Caco-2 (cell line): Measurements from ENCODE around the gene RAE1. TPM values are rescaled to one million over a fixed set of nuclear protein-coding genes. Genes with fewer than 3 reads are reported as not detected.

Experiments used
- BruUV-seq: library from RNA; stranded (reverse); fragments of 400-500 nt; replicated peaks from 2 replicates; lab custom pipeline; 2021; lab: Mats Ljungman, UMichigan
- CTCF ChIA-PET: fragments of 300-600 bp; sonication (Branson Sonifier 250); formaldehyde crosslinking; loops from one replicate; lab custom pipeline; 2022; ENCODE audit warnings: antibody characterized with exemption; lab: Charles Lee
- POLR2A ChIA-PET: fragments of 300-600 bp; sonication (Branson Sonifier 250); formaldehyde crosslinking; loops from one replicate; lab custom pipeline; 2022; ENCODE audit warnings: antibody characterized with exemption; lab: Charles Lee
- DNase-seq, 2 experiments: peaks; one replicate each; pipeline versions ENCODE4 v3.0.0 to v3.0.0-alpha.2; 2020 to 2022
- H3K27me3 ChIP-seq: replicated peaks from 2 replicates; pipeline ENCODE4 v1.6.0; 2011; ENCODE audit warnings: low read length; ENCODE audit not compliant: control insufficient read depth, insufficient read depth
- H3K36me3 ChIP-seq: 2 replicates; pipeline ENCODE4 v1.5.1; 2011; ENCODE audit warnings: low read length; ENCODE audit not compliant: control insufficient read depth, insufficient read depth
- H3K4me1 ChIP-seq: fragments of 250-450 bp; sonication (Bioruptor Pico); 2 replicates; pipeline ENCODE4 v1.5.1; 2020; ENCODE audit warnings: mild to moderate bottlenecking
- H3K4me3 ChIP-seq: 2 replicates; pipeline ENCODE4 v1.5.1; 2011; ENCODE audit warnings: low read depth, mild to moderate bottlenecking, control low read depth, low read length
- H3K9me3 ChIP-seq: fragments of 250-450 bp; sonication (Bioruptor Pico); 2 replicates; pipeline ENCODE4 v1.5.1; 2020; ENCODE audit warnings: mild to moderate bottlenecking, moderate library complexity
- H3K27ac Mint-ChIP-seq: one replicate; pipeline ENCODE4 v1.8.0; 2022; ENCODE audit warnings: mixed read lengths; ENCODE audit not compliant: unreplicated experiment
- H3K27me3 Mint-ChIP-seq: one replicate; pipeline ENCODE4 v1.8.0; 2022; ENCODE audit warnings: mixed read lengths; ENCODE audit not compliant: insufficient read depth, unreplicated experiment
- H3K36me3 Mint-ChIP-seq: one replicate; pipeline ENCODE4 v1.8.0; 2022; ENCODE audit warnings: mild to moderate bottlenecking, mixed read lengths; ENCODE audit not compliant: insufficient read depth, unreplicated experiment
- H3K4me1 Mint-ChIP-seq: one replicate; pipeline ENCODE4 v1.8.0; 2022; ENCODE audit warnings: low read depth, mixed read lengths; ENCODE audit not compliant: unreplicated experiment
- H3K4me3 Mint-ChIP-seq: one replicate; pipeline ENCODE4 v1.8.0; 2022; ENCODE audit warnings: mild to moderate bottlenecking, moderate library complexity, mixed read lengths; ENCODE audit not compliant: unreplicated experiment
- H3K9me3 Mint-ChIP-seq: one replicate; pipeline ENCODE4 v1.8.0; 2022; ENCODE audit warnings: mixed read lengths; ENCODE audit not compliant: unreplicated experiment
- intact Hi-C: fragments of 100-400 bp; cut with micrococcal nuclease; formaldehyde crosslinking; loops from one replicate; pipeline ENCODE4 v1.10.0; 2022; ENCODE audit not compliant: unreplicated experiment
- total RNA-seq: library from RNA; stranded (reverse); gene quantifications from 2 replicates; pipeline ENCODE4 v1.2.3, GENCODE V29; 2022
- TF ChIP-seq, protein P1 (sequence below), 2 experiments: fragments of 200-600 bp in 1 of 2; IDR thresholded peaks; 1 replicate in 1 of 2; 2 replicates in 1 of 2; pipeline versions ENCODE4 v1.5.1 to v1.8.0; 2011 to 2022; ENCODE audit warnings: antibody characterized with exemption in 1 of 2, control low read depth in 1 of 2, inconsistent platforms in 1 of 2, low read depth in 1 of 2, low read length in 1 of 2, mild to moderate bottlenecking in 1 of 2, moderate library complexity in 1 of 2; ENCODE audit not compliant: insufficient read depth in 1 of 2, severe bottlenecking in 1 of 2, unreplicated experiment in 1 of 2

RAE1 gene
- total RNA-seq, 1 experiment from 2014 or later: 133 TPM

DNA sequence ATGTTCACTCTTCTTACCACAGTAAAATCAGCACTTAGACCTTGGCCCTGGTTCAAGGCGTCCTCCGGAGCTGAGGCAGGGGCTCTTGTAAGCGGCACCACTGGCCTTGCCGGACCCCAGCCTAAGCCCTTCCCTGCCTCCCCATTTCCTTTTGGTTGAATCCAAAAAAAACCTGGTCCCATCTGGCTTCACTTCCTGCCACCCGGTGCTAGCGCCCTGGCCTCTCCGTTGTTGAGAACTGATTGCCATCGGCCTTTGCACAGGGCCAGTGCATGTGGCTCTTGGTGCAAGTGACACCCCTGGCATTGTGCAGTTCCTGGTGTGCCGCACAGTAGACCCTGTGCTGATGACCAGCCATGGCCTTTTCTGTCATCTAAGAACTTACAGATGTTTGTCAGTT is 21.1 kb downstream of the RAE1 start:
- BruUV-seq: no TSS peak
- Histone ChIP-seq H3K9me3 (no peaks in the 10 kb centered on the region), H3K4me1 (no peaks in the 10 kb centered on the region), H3K4me3 (no peak overlapping the region), H3K36me3 (peaks cover 15% of the 10 kb centered on the region), H3K27me3 (no peaks in the 10 kb centered on the region)
- Mint-ChIP-seq H3K9me3 (no peaks in the 10 kb centered on the region), H3K36me3 (peaks cover 99% of the 10 kb centered on the region), H3K4me3 (no peak overlapping the region), H3K27ac (no peak overlapping the region), H3K27me3 (no peaks in the 10 kb centered on the region), H3K4me1 (no peaks in the 10 kb centered on the region)
- POLR2A ChIA-PET: no interaction called here
- intact Hi-C loops: no loop called here
- CTCF ChIA-PET: no interaction called here
- no peak for DNase-seq
- TF ChIP-seq, protein P1, sequence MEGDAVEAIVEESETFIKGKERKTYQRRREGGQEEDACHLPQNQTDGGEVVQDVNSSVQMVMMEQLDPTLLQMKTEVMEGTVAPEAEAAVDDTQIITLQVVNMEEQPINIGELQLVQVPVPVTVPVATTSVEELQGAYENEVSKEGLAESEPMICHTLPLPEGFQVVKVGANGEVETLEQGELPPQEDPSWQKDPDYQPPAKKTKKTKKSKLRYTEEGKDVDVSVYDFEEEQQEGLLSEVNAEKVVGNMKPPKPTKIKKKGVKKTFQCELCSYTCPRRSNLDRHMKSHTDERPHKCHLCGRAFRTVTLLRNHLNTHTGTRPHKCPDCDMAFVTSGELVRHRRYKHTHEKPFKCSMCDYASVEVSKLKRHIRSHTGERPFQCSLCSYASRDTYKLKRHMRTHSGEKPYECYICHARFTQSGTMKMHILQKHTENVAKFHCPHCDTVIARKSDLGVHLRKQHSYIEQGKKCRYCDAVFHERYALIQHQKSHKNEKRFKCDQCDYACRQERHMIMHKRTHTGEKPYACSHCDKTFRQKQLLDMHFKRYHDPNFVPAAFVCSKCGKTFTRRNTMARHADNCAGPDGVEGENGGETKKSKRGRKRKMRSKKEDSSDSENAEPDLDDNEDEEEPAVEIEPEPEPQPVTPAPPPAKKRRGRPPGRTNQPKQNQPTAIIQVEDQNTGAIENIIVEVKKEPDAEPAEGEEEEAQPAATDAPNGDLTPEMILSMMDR (IDR thresholded peaks at IDR 0.05; ENCODE audit: insufficient read depth in 1 of 2, low read depth in 1 of 2, low read length in 1 of 2, severe bottlenecking in 1 of 2, unreplicated experiment in 1 of 2): no peak

- Mint-ChIP-seq H3K27ac (no peak overlapping the region), H3K4me1 (no peaks in the 10 kb centered on the region), H3K4me3 (no peak overlapping the region), H3K27me3 (no peaks in the 10 kb centered on the region), H3K36me3 (peaks cover 99% of the 10 kb centered on the region), H3K9me3 (no peaks in the 10 kb centered on the region)
- TF ChIP-seq, protein P1 (IDR thresholded peaks at IDR 0.05; ENCODE audit: insufficient read depth in 1 of 2, low read depth in 1 of 2, low read length in 1 of 2, severe bottlenecking in 1 of 2, unreplicated experiment in 1 of 2): no peak
- no peaks in the 10 kb centered on the region for H3K27me3 ChIP-seq
- ChIA-PET POLR2A (no interaction called here), CTCF (no interaction called here)
- no peak overlapping the region for H3K4me3 ChIP-seq
- no peak for DNase-seq
- BruUV-seq: no TSS peak
- no peaks in the 10 kb centered on the region for H3K4me1 ChIP-seq
- H3K9me3 ChIP-seq: no peaks in the 10 kb centered on the region
- intact Hi-C loops: no loop called here
- H3K36me3 ChIP-seq: peaks cover 16% of the 10 kb centered on the region
These were observed 21.7 kb downstream of the RAE1 start for GRCh38 chr20:57372581-57373350.

DNA sequence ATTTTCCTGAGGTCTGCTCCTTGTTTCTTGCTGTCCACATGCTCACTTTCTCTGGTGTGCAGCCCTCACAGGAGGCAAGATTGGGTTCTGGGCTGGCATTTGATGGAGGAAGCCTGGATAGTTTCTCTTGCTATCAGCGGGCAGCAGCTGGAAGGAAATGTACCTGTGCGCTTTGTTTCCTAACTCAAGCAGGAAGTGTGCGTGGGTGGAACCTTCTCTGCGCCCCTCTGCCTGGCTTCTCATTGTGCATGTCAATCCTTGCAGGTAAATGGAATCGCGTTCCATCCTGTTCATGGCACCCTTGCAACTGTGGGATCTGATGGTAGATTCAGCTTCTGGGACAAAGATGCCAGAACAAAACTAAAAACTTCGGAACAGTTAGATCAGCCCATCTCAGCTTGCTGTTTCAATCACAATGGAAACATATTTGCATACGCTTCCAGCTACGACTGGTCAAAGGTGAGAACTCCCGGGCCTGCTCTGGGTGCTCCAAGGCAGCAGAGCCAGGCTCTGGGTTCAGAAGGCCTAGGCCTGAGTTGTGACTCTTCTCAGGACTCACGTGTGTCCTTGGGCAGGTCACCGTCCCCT is 23.4 kb downstream of the RAE1 start:
- Histone ChIP-seq H3K4me1 (no peaks in the 10 kb centered on the region), H3K36me3 (peaks cover 16% of the 10 kb centered on the region), H3K9me3 (no peaks in the 10 kb centered on the region), H3K27me3 (no peaks in the 10 kb centered on the region), H3K4me3 (no peak overlapping the region)
- peaks cover 99% of the 10 kb centered on the region for H3K36me3 Mint-ChIP-seq
- H3K4me3 Mint-ChIP-seq: no peak overlapping the region
- H3K9me3 Mint-ChIP-seq: no peaks in the 10 kb centered on the region
- POLR2A ChIA-PET: no interaction called here
- H3K4me1 Mint-ChIP-seq: no peaks in the 10 kb centered on the region
- no peaks in the 10 kb centered on the region for H3K27me3 Mint-ChIP-seq
- CTCF ChIA-PET: no interaction called here
- no peak overlapping the region for H3K27ac Mint-ChIP-seq
- TF ChIP-seq, protein P1 (IDR thresholded peaks at IDR 0.05; ENCODE audit: insufficient read depth in 1 of 2, low read depth in 1 of 2, low read length in 1 of 2, severe bottlenecking in 1 of 2, unreplicated experiment in 1 of 2): no peak
- DNase-seq: no peak
- intact Hi-C loops: no loop called here
- no TSS peak for BruUV-seq
